WI38 (cell line): ENCODE measurements around the gene CEND1.

Experiments used
- H3K4me3 ChIP-seq: 2 replicates; pipeline ENCODE4 v1.5.1; 2011; ENCODE audit warnings: low read depth, mild to moderate bottlenecking, control low read depth, low read length
- TF ChIP-seq, protein P1 (sequence below): IDR thresholded peaks from 2 replicates; pipeline ENCODE4 v1.5.1; 2012; ENCODE audit warnings: low read depth, mild to moderate bottlenecking, control low read depth, low read length

CEND1 gene

DNA sequence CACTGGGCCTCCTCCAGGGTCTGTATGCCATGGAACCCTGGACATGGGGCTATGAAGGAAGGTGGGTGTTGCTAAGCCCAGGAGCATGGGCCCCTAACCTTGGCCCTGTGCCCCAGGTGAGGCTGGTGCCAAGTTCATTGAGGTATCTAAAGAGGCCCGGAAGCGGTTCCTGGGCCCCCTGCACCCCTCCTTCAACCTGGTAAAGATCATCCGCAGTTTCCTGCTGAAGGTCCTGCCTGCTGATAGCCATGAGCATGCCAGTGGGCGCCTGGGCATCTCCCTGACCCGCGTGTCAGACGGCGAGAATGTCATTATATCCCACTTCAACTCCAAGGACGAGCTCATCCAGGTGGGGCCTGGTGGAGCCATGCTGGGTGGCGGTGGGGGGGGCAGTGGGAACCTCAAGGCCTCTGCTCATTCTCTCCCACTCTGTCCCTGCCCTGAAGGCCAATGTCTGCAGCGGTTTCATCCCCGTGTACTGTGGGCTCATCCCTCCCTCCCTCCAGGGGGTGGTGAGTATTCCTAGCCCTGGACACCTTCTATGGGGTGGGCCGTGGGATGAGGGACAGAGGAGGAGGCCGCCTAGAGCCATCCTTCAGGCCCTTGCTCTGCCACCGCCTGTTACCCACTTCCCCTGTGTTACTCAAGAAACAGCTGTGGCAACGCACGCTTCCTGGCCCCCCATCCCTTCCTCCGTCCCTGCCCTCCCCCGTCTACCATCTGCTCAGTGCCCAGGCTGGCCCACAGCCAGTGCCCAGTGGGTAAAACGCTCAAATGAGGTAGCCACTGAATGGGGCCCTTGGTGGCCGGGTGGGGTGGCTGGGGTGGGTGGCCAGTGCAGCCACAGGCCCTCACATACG is 31.9 kb upstream of the CEND1 start:
- TF ChIP-seq, protein P1, sequence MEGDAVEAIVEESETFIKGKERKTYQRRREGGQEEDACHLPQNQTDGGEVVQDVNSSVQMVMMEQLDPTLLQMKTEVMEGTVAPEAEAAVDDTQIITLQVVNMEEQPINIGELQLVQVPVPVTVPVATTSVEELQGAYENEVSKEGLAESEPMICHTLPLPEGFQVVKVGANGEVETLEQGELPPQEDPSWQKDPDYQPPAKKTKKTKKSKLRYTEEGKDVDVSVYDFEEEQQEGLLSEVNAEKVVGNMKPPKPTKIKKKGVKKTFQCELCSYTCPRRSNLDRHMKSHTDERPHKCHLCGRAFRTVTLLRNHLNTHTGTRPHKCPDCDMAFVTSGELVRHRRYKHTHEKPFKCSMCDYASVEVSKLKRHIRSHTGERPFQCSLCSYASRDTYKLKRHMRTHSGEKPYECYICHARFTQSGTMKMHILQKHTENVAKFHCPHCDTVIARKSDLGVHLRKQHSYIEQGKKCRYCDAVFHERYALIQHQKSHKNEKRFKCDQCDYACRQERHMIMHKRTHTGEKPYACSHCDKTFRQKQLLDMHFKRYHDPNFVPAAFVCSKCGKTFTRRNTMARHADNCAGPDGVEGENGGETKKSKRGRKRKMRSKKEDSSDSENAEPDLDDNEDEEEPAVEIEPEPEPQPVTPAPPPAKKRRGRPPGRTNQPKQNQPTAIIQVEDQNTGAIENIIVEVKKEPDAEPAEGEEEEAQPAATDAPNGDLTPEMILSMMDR: no peak
- H3K4me3 ChIP-seq: peak overlapping the region; percentile 66; the same call in 1 of the 2 replicates

DNA sequence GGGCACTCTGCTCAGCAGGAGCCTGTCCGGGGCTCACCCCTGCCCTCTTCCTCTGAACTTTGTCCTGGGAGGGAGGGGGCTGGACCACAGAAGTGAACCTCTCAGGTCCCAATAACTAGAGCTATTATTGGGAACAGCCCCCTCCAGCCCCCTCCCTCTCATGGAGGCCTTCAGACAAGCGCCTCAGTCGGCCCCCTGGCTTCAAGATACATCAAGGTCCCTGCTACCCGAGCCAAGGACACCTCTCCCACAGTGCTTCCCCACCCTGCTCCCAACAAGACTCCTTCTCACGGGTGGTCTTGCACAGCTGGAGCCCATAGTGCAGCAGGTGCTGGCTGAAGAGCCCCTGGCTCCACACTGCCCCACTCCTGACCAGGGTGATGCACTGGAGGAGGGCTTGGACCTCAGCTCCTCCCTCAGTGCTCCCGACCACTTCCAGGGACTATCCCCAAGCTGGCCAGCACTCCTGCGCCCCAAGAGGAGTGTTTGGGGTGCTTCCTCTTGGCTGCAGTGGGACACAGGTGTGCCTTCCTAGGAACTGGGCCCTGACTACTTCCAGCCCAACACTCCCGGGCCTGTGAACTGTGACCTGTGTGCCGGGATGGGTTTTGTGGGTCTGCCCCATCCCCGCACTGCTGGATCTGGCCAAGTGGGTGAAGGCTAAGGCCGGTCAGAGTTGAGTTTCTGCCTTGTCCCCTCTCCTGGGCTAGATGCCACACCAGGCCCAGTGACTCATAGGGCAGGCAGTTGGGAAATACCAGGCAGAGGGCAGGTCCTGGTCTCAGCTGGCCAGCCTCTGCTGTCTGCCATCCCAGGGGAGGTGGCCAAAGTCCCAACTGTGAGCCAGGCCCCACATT is 31.0 kb upstream of the CEND1 start:
- H3K4me3 ChIP-seq: peak overlapping the region; percentile 66
- TF ChIP-seq, protein P1: no peak

DNA sequence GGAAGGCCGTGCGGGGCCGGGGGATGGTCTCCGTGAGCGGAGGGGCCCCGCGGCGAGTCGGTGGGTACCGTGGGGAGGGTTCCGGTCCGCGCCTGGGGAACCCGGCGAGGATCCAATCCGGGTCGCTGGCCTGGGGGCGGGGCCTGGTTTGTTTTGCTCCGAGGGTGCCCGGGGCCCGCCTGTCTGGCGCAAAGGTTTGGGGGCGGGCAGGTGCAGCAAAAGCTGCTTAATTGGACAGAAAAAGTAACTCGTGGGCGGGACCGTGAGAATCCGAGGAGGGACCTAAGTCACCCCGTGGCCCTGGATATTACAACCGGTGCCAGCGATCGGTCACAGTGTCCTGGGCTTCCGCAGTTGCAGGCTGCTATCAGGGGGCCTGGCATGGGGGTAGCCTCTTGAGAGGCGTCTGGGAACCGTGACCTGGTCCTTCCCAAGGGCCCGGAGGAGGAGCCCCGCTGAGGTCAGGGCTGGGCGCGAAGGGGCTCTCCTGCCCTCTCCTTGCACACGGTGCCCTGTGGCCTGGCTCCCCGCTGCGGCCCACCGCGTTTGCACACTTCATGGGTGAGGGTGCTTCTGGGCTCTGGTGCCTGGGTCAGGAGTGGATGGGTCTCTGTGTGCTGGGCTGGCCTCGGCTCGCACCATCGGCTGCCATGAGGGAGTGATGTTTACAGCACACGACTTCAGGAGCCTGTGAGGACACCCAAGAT is 30.2 kb upstream of the CEND1 start:
- TF ChIP-seq, protein P1: no peak
- peak overlapping the region; percentile 66 for H3K4me3 ChIP-seq

DNA sequence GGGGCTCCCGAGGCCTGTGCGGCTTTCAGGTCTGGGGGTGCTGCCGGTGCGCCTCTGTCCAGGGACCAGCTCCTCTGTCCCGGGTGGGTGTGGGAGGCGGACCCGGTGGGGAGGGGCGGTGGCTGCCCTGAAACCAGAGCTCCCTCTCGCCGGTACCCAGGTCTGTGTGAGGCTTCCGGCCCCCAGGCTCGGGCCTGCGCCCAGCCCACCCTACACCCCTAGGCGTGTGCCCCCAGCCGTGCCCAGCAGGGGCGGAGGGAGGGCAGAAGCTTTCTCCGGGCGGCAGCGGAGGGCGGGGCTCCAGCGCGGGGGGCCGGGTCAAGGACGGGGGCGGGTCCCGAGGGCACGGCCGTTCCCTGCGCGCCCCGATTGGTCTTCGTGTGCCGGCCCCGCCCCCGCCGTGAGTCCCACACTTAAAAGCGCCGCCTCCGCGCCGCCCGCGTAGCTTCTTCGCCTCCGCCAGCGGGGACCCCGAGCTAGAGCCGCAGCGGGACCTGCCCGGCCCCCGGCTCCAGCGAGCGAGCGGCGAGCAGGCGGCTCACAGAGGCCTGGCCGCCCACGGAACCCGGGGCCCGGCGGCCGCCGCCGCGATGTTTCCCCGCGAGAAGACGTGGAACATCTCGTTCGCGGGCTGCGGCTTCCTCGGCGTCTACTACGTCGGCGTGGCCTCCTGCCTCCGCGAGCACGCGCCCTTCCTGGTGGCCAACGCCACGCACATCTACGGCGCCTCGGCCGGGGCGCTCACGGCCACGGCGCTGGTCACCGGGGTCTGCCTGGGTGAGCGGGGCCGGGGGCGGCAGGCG is 29.4 kb upstream of the CEND1 start:
- TF ChIP-seq, protein P1: no peak
- peak overlapping the region; percentile 66 for H3K4me3 ChIP-seq

DNA sequence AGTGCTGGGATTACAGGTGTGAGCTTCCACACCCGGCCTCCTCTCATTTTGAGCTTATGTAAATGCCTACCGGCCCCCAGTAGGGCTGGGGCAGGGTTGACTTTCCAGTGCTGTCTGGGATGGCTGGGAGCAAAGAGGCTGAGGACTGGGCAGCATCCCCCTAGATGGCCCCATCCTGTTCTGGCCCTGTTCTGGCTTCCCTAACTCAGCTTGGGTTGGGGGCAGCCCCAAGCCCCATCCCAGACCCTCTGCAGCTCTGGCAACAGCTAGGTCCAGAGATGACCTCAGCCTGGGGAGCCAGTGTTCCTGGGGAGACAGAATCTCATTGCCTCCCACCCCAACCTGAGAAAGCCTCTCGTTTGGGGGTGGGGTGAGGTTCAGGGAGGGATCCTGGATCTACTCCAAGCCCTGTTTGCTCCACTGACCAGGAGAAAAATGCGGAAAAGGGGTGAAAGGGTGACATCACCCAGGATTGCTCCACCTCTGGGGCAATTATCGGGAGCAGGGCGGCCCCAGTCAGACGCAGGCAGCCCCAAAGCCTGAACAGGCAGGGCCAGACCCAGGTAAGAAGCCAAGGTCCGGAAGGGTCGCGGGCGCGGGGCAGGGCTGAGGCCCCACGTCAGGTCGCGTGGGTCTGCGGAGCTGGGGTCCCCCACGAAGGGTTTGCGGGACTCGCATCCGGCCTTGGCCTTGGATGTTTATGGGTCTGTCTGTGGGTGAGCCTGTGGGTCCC is 28.7 kb upstream of the CEND1 start, which contains the start of gene PNPLA2:
PNPLA2 (plus strand) TSS at position 519 of the 733 bp plus-strand sequence. CDS start 805 bp downstream, outside the sequence.
- TF ChIP-seq, protein P1: no peak

DNA sequence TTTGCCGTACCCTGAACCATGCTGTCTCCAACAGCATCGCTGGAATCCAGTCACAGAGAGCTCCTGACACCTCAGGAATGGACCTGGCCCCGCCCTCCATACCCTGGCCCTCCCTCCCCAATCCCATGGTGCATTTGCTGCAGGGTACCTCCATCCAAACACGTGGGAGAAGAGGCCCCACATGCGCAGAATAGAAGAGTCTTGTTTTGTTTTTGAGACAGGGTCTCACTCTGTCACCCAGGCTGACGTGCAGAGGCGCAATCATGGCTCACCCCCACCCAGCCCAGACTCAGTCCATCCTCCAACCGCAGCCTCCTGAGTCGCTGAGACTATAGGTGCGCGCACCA is 26.5 kb upstream of the CEND1 start:
- H3K4me3 ChIP-seq: no peak overlapping the region
- TF ChIP-seq, protein P1: no peak

More for the DNA sequence above, 28.7 kb upstream of the CEND1 start, which contains the start of gene PNPLA2:
- H3K4me3 ChIP-seq: peak within 1 kb of the TSS; percentile 66
